K562 (cell line): Measurements from ENCODE around the gene CSNK1A1.

Experiments used
- ATF6 ChIP-seq: sonication (generic); formaldehyde crosslinking; IDR thresholded peaks from 2 replicates; pipeline ENCODE4 v1.4.0; 2020; ENCODE audit warnings: mild to moderate bottlenecking, missing genetic modification reagents
- CXXC5 ChIP-seq: fragments of 250-450 bp; sonication (Bioruptor Pico); IDR thresholded peaks from 2 replicates; pipeline ENCODE4 v1.8.0; 2022; ENCODE audit warnings: inconsistent platforms, mild to moderate bottlenecking, moderate library complexity
- MTA2 ChIP-seq: fragments of 450-650 bp; IDR thresholded peaks from 2 replicates; pipeline ENCODE4 v1.6.1; 2016; ENCODE audit warnings: low read depth
- RFX5 ChIP-seq: IDR thresholded peaks from 2 replicates; pipeline ENCODE4 v1.6.1; 2011; ENCODE audit warnings: low read depth, mild to moderate bottlenecking, improper control_type of control experiment, low read length
- TCF7 ChIP-seq: sonication (generic); IDR thresholded peaks from 2 replicates; pipeline ENCODE4 v1.6.1; 2016; ENCODE audit warnings: antibody characterized with exemption, borderline replicate concordance
- ZNF197 ChIP-seq: fragments of 200-800 bp; sonication (Bioruptor generic); IDR thresholded peaks from 2 replicates; pipeline ENCODE4 v1.6.1; 2016; ENCODE audit warnings: low read depth, missing genetic modification characterization, missing compliant biosample characterization
- TF ChIP-seq, protein P1 (sequence below), 2 experiments: IDR thresholded peaks; 2 replicates each; pipeline ENCODE4 v1.6.1; 2011; ENCODE audit warnings: borderline replicate concordance in 1 of 2, control low read depth in 1 of 2, low read depth in 1 of 2, low read length in 1 of 2, mild to moderate bottlenecking in 1 of 2, mixed read lengths in 1 of 2, moderate library complexity in 1 of 2; ENCODE audit not compliant: insufficient read depth in 1 of 2, insufficient read length in 1 of 2, poor library complexity in 1 of 2, severe bottlenecking in 1 of 2; ENCODE audit errors: extremely low read depth in 1 of 2
- TF ChIP-seq, protein P2 (sequence below): fragments of 450-650 bp; conservative IDR thresholded peaks from 2 replicates; pipeline ENCODE4 v1.6.1; 2016; ENCODE audit warnings: missing genetic modification characterization, low read depth, mild to moderate bottlenecking, missing compliant biosample characterization, moderate library complexity

GRCh38 chr5:149598966-149599365 lies 47.7 kb upstream of the CSNK1A1 start:
- TF ChIP-seq CXXC5 (CRISPR knock-in tag), result no peak
- TF ChIP-seq, protein P1, sequence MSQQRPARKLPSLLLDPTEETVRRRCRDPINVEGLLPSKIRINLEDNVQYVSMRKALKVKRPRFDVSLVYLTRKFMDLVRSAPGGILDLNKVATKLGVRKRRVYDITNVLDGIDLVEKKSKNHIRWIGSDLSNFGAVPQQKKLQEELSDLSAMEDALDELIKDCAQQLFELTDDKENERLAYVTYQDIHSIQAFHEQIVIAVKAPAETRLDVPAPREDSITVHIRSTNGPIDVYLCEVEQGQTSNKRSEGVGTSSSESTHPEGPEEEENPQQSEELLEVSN (IDR thresholded peaks at IDR 0.05; ENCODE audit: borderline replicate concordance in 1 of 2, extremely low read depth in 1 of 2, insufficient read depth in 1 of 2, insufficient read length in 1 of 2, low read depth in 1 of 2, low read length in 1 of 2, poor library complexity in 1 of 2, severe bottlenecking in 1 of 2), result no peak
- no peak for TF ChIP-seq ZNF197 (CRISPR knock-in tag)
- TF ChIP-seq RFX5, result no peak
- no peak for TF ChIP-seq ATF6 (CRISPR knock-in tag)
- no peak for TF ChIP-seq MTA2
- TF ChIP-seq TCF7, result no peak
- TF ChIP-seq, protein P2, sequence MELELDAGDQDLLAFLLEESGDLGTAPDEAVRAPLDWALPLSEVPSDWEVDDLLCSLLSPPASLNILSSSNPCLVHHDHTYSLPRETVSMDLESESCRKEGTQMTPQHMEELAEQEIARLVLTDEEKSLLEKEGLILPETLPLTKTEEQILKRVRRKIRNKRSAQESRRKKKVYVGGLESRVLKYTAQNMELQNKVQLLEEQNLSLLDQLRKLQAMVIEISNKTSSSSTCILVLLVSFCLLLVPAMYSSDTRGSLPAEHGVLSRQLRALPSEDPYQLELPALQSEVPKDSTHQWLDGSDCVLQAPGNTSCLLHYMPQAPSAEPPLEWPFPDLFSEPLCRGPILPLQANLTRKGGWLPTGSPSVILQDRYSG (tag), result no peak
